Hematopoietic multipotent progenitor cell (in vitro differentiated cells): ENCODE measurements around the gene TWF2. TPM values are rescaled to one million over a fixed set of nuclear protein-coding genes. Genes with fewer than 3 reads are reported as not detected.
A peak's percentile ranks its signal among the peaks of the same experiment; 100 is the strongest.

Experiments
- DNase-seq, 3 donors: peaks; one replicate each; pipeline ENCODE4 v3.0.0-alpha.2; 2011 to 2015; ENCODE audit warnings: low read depth in 2 of 3, low spot score in 2 of 3
- total RNA-seq: library from RNA; depleted of rRNA; stranded (reverse); fragments of >200 nt; gene quantifications from one replicate; pipeline ENCODE4 v1.2.3, GENCODE V29; 2012

Gene TWF2
- total RNA-seq, 1 donor: 157 TPM

- DNase-seq: no peak
These were observed 30.4 kb downstream of the TWF2 start for GRCh38 chr3:52208556-52208955.

- no peak for DNase-seq
These were observed 33.1 kb downstream of the TWF2 start for GRCh38 chr3:52205727-52206372.

GRCh38 chr3:52204337-52205073 lies 34.5 kb downstream of the TWF2 start:
- DNase-seq: no peak

GRCh38 chr3:52203701-52204100 lies 35.3 kb downstream of the TWF2 start:
- DNase-seq: no peak

- DNase-seq: no peak
These were observed 36.4 kb downstream of the TWF2 start for GRCh38 chr3:52202384-52203077.

GRCh38 chr3:52200981-52201679 lies 37.8 kb downstream of the TWF2 start:
- no peak for DNase-seq

GRCh38 chr3:52198643-52199608 lies 40.0 kb downstream of the TWF2 start:
- no peak for DNase-seq

GRCh38 chr3:52197842-52198625 lies 40.9 kb downstream of the TWF2 start, which contains the start of gene ALAS1:
ALAS1 (plus strand) TSS chr3:52198160; CDS start chr3:52199242, 1,082 bp downstream.
- DNase-seq: peak; percentile 90 to 98 (median 92)

- no peak for DNase-seq
These were observed 41.5 kb downstream of the TWF2 start for GRCh38 chr3:52197499-52197841.

- DNase-seq: no peak
These were observed 42.0 kb downstream of the TWF2 start for GRCh38 chr3:52196977-52197376.

GRCh38 chr3:52195823-52196331 lies 43.1 kb downstream of the TWF2 start:
- no peak for DNase-seq

- DNase-seq: no peak
These were observed 43.7 kb downstream of the TWF2 start for GRCh38 chr3:52195291-52195597.

- DNase-seq: no peak
These were observed 44.3 kb downstream of the TWF2 start for GRCh38 chr3:52194485-52195290.

GRCh38 chr3:52193065-52193464 lies 45.9 kb downstream of the TWF2 start:
- DNase-seq: no peak

- DNase-seq: no peak
These were observed 47.3 kb downstream of the TWF2 start for GRCh38 chr3:52191663-52192062.

- no peak for DNase-seq
These were observed 48.5 kb downstream of the TWF2 start for GRCh38 chr3:52190294-52191074.

- DNase-seq: no peak
These were observed 50.4 kb downstream of the TWF2 start for GRCh38 chr3:52188556-52188955.

- no peak for DNase-seq
These were observed 52.2 kb downstream of the TWF2 start for GRCh38 chr3:52186729-52187128.
